Measurements from ENCODE around the gene MAD1L1.

The MAD1L1 gene

DNA sequence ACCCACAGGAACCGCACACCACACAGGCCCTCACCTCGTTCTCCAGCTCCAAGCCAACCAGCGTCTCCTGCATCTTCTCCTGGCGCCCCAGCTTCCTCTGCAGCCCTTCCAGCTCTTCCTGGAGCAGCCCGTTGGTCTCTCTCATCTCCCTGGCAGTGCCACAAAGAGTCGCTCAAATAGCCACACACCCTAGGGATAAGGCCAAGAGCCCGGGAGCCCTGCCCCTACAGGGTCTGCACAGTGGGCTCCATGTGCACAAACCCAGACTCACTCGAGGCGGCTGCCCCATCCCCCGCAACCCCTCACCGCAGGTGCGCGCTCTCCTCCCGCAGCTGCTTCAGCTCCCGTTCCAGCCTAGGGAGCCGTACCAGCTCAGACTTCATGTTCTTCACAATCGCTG, 16.9 kb downstream of the MAD1L1 start:
- no peaks in the 10 kb centered on the region for H3K4me1 ChIP-seq (ENCODE audit: control insufficient read depth, insufficient read depth, low read length)
- ChIA-PET CTCF (no interaction called here), POLR2A (no interaction called here)
- TF ChIP-seq ZNF664 (tag by site-specific recombination; IDR thresholded peaks at IDR 0.05), result no peak
- no peak for TF ChIP-seq PRDM4 (tag by site-specific recombination; IDR thresholded peaks at IDR 0.05)
- no peak for TF ChIP-seq ZBTB11 (tag by site-specific recombination; conservative IDR thresholded peaks at IDR 0.05; ENCODE audit: low read depth)
- TF ChIP-seq, protein P1, sequence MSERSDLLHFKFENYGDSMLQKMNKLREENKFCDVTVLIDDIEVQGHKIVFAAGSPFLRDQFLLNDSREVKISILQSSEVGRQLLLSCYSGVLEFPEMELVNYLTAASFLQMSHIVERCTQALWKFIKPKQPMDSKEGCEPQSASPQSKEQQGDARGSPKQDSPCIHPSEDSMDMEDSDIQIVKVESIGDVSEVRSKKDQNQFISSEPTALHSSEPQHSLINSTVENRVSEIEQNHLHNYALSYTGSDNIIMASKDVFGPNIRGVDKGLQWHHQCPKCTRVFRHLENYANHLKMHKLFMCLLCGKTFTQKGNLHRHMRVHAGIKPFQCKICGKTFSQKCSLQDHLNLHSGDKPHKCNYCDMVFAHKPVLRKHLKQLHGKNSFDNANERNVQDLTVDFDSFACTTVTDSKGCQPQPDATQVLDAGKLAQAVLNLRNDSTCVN (tag by site-specific recombination; optimal IDR thresholded peaks at IDR 0.05), result no peak
- TF ChIP-seq SALL2 (tag by site-specific recombination; IDR thresholded peaks at IDR 0.05; ENCODE audit: borderline replicate concordance), result no peak
- no peak for TF ChIP-seq ZNF140 (tag by site-specific recombination; IDR thresholded peaks at IDR 0.05)
- no peak for TF ChIP-seq CTCF (tag by site-specific recombination; IDR thresholded peaks at IDR 0.05)
- TF ChIP-seq, protein P2, sequence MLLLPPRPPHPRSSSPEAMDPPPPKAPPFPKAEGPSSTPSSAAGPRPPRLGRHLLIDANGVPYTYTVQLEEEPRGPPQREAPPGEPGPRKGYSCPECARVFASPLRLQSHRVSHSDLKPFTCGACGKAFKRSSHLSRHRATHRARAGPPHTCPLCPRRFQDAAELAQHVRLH (tag by site-specific recombination; IDR thresholded peaks at IDR 0.05), result no peak
- TF ChIP-seq GLI4 (tag by site-specific recombination; IDR thresholded peaks at IDR 0.05), result no peak
- TF ChIP-seq ELK4 (IDR thresholded peaks at IDR 0.05; ENCODE audit: borderline replicate concordance, low read depth, low read length), result no peak
- TF ChIP-seq ZNF654 (tag by site-specific recombination; IDR thresholded peaks at IDR 0.05; ENCODE audit: low read depth), result no peak
- no peak for TF ChIP-seq ZNF366 (tag by site-specific recombination; conservative IDR thresholded peaks at IDR 0.05)
- no peak overlapping the region for H3K27ac ChIP-seq (ENCODE audit: extremely low read depth, low read depth, low read length)
- no peak overlapping the region for H3K4me3 ChIP-seq (ENCODE audit: low read depth, low read length)
- peaks cover 0 to 84% of the 10 kb centered on the region in 2 experiments; a peak in 2 of 3 replicates for H3K36me3 ChIP-seq (ENCODE audit: control insufficient read depth in 2 of 2, insufficient read depth in 1 of 2, low read length in 2 of 2)
- H3K9me3 ChIP-seq (ENCODE audit: control insufficient read depth, insufficient read depth, low read depth, low read length), result no peaks in the 10 kb centered on the region

GRCh38 chr7:2214636-2215035, 18.1 kb downstream of the MAD1L1 start:
- ChIA-PET CTCF (interaction anchor here (0.6 to 1.0 kb wide), 2 partner anchors 133 to 506 kb away, joined by 3 to 4 read pairs; no protein-coding TSS in a partner anchor), POLR2A (no interaction called here)
- Histone ChIP-seq H3K27ac (ENCODE audit: extremely low read depth, low read depth, low read length) (no peak overlapping the region), H3K4me1 (ENCODE audit: control insufficient read depth, insufficient read depth, low read length) (no peaks in the 10 kb centered on the region), H3K9me3 (ENCODE audit: control insufficient read depth, insufficient read depth, low read depth, low read length) (no peaks in the 10 kb centered on the region), H3K4me3 (ENCODE audit: low read depth, low read length) (no peak overlapping the region), H3K36me3 (ENCODE audit: control insufficient read depth in 2 of 2, insufficient read depth in 1 of 2, low read length in 2 of 2) (peaks cover 0 to 79% of the 10 kb centered on the region in 2 experiments; a peak in 2 of 3 replicates)
- TF ChIP-seq ZBTB21 (tag by site-specific recombination; IDR thresholded peaks at IDR 0.05) (no peak), ZNF785 (tag by site-specific recombination; IDR thresholded peaks at IDR 0.05) (no peak), ZNF549 (tag by site-specific recombination; IDR thresholded peaks at IDR 0.05) (no peak), SCRT1 (tag by site-specific recombination; IDR thresholded peaks at IDR 0.05; ENCODE audit: borderline replicate concordance) (no peak), ZFP37 (tag by site-specific recombination; IDR thresholded peaks at IDR 0.05) (no peak), ZBTB8A (tag by site-specific recombination; IDR thresholded peaks at IDR 0.05) (no peak), ZNF23 (tag by site-specific recombination; IDR thresholded peaks at IDR 0.05; ENCODE audit: borderline replicate concordance) (no peak), KLF10 (tag by site-specific recombination; IDR thresholded peaks at IDR 0.05) (no peak)
- TF ChIP-seq, protein P3, sequence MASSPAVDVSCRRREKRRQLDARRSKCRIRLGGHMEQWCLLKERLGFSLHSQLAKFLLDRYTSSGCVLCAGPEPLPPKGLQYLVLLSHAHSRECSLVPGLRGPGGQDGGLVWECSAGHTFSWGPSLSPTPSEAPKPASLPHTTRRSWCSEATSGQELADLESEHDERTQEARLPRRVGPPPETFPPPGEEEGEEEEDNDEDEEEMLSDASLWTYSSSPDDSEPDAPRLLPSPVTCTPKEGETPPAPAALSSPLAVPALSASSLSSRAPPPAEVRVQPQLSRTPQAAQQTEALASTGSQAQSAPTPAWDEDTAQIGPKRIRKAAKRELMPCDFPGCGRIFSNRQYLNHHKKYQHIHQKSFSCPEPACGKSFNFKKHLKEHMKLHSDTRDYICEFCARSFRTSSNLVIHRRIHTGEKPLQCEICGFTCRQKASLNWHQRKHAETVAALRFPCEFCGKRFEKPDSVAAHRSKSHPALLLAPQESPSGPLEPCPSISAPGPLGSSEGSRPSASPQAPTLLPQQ (tag by site-specific recombination; IDR thresholded peaks at IDR 0.05), result no peak

Data from HEK293 (cell line).